Skin of body (tissue), 2 donors: ENCODE data around the gene TMEM163. TPM values are rescaled to one million over a fixed set of nuclear protein-coding genes. Genes with fewer than 3 reads are reported as not detected.

Experiments
- DNase-seq: peaks from one replicate; lab custom pipeline; 2025; lab: John Stamatoyannopoulos, UW
- total RNA-seq: library from RNA; depleted of rRNA; stranded (reverse); fragments of >200 nt; gene quantifications from one replicate; pipeline ENCODE4 v1.2.3, GENCODE V29; 2014

Gene TMEM163
- total RNA-seq, 1 donor from 2014 or later = 0.59 TPM

- DNase-seq = no peak
Measured at GRCh38 chr2:134411279-134411827, 307.4 kb downstream of the TMEM163 start.

- DNase-seq = no peak
Measured at GRCh38 chr2:134410831-134411231, 308.0 kb downstream of the TMEM163 start.

GRCh38 chr2:134410006-134410405 lies 308.8 kb downstream of the TMEM163 start:
- DNase-seq = no peak

DNA sequence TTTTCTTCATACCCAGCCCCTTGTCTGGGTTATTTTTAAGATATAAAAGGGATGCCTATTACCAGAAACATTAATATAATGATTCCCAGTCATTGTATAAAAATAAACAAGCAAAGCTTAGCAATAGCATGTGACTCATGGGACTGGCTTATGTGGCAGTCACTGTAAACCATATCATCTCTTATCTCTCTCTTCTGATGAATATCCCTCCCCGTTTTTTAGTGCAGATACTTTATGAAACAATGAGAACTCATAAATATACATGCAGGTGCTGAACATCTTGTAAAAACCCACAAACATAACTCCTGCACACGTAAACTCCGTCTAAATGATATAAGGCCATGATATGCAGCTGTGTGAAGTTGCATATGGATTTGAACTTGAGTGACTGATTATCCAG lies 310.0 kb downstream of the TMEM163 start:
- DNase-seq = no peak

GRCh38 chr2:134408386-134408785 lies 310.4 kb downstream of the TMEM163 start:
- DNase-seq = no peak

DNA sequence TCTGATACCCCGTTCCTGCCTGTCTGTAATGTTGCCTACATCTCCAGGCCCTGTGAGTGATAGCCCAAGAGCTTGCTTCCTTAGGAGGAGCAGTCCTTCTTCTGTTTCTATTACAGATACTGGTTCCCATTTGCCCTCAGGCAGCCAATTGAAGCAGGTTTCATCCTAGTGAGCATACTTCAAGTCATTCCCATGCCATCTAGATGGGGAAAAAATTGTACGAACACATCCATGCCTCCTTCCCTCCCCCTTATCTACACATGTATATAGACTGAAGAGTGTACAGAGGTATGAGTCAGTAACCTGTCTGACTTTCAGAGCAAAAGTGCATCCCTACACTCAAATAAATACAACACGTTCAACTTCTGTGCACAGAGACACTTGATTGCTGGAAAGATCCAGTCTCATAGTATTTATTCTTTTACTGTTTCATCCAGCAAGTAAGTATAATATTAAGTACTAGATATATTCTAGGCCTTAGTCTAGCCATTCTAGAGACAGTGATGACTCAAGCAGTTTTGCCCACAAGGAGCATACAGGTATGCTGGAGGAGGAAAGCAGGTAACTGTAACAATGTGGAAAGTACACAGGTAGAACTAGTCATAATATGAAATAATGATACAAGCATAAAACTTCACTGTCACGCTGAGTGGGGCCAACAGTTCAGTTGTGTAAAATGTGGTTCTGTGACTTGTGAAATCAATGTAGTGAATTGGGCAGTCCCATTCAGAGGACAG lies 311.5 kb downstream of the TMEM163 start:
- no peak for DNase-seq

GRCh38 chr2:134406736-134407135 lies 312.1 kb downstream of the TMEM163 start:
- DNase-seq = no peak

- no peak for DNase-seq
Measured at GRCh38 chr2:134406311-134406710, 312.5 kb downstream of the TMEM163 start.

Other genes with a start within 250 kb of the TMEM163 start
- not detected for gene ACMSD, start 119.6 kb upstream of the TMEM163 start, total RNA-seq
- 55.0 TPM for gene CCNT2, start 199.8 kb upstream of the TMEM163 start, total RNA-seq